Midbrain (tissue), 1 donor: ENCODE measurements around the gene SKP2.

ENCODE experiments used
- DNase-seq: peaks from one replicate; lab custom pipeline; 2025; lab: John Stamatoyannopoulos, UW

The SKP2 gene

DNA sequence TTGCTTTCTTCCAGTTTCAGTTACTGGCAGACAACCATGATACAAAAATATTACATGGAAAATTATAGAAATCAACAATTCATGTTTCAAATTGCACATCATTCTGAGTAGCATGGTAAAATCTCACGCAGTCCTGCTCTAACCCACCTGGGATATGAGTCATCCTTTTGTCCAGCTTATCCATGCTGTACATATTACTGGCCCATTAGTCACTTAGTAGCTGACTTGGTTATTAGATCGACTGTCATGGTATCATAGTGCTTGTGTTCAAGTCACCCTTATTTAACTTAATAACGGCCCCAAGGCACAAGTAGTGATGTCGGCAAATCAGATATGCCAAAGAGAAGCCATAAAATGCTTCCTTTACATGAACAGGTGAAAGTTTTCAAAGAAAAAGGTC, 48.6 kb downstream of the SKP2 start:
- DNase-seq, result no peak

DNA sequence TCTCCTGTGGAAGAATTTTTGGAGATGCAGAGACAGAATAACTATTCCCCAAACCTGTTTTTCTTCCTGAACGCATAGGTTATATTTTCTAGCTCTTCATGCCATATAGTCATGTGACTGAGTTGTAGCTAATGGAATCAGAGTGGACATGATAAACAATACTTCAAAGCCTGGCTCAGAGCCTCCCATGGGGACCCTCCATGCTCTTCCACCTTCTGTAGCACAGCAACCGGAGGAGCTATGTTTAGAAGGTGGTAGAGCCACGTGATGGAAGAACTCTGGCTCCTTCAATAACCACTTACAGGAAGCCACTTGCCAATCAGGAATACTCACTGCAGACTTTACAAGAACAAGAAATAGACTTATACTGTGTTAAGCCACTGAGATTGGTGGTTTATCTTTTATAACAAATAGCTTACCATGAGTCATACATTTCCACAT, 50.6 kb downstream of the SKP2 start:
- no peak for DNase-seq

DNA sequence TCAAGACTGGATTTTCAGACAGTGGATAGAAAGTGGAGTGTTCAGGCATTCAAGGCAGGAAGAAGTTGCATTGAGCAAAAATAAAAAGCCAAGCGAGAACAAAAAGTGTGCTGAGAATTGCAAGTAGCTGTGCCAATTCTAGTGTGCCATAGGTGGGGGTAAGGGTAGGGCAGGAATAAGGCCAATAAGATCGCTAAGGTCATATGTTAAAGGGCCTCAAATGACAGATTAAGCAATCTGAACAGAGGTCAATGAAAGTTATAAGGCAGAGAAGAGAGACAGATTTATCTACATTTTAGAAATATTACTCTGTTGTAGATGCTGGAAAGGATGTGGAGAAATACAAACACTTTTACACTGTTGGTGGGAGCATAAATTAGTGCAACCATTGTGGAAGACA, 53.4 kb downstream of the SKP2 start:
- no peak for DNase-seq

DNA sequence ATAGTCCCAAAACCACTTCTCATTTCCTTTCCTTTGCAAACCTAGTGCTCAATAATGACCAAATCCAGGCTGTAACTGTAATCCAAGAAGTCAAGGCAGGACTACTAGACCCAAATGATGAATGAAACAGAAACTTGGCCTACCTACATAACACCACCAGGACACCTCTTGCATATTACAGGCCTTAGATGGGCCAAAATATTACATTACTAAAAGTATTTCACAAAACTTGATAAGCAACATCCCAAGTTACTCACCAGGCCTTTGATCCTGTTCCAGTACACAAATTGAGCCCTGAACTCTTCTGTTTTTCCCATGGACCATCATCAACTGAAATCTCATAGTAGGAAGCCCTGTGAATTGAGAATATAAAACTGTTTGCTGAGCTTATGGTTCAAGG, 55.0 kb downstream of the SKP2 start:
- DNase-seq, result no peak

DNA sequence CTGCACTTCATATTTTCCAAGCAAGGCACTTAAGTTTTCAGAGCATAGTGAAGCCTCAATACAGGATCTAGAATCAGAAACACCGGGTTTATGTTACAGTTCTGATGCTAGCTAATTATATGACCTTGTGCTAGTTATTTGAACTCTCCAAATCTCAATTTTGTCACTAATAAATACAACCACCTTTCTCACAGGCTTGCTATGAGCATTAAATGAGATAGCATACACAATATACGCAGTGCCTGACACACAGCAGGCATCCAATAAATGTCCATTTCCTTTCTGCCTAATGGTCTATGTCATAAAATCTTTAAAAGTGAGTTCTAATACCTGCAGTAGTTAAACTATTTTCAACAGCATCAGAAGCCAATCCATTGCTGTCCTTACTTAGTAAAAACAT, 56.9 kb downstream of the SKP2 start:
- DNase-seq, result no peak

DNA sequence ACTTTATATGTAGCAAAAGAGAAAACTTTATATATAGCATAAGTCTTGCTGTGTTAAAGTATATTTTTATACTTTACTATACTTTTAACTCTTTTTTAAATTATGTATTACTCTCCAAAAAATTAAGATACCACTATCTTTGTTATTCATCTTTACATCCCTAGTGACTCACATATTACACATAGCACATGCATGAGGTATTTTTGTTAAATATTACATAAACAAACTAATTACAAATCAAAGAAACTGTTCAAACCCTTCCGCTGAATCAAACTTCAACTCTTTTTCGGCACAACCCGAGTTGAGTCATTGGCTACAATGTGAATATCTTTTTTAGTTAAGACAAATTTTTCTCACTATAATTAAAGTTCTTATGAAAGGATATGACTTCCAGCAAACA, 57.8 kb downstream of the SKP2 start:
- no peak for DNase-seq

DNA sequence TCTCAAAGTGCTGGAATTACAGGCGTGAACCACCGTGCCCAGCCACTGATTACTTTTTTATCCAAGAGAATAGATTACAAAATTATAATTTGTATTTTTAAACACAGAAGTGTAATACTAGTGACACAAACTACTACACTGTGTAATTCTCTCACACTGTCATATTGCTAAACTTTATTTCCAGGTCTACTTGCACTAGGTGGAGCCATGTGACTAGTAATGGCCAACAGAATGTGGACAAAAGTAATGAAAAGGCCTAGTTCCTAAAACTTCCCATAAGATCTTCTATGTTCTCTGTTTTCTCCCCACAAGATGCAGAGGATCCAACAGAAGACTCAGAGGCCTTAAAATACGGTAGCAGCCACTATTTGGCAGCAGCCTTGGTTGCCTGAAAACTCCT, 62.5 kb downstream of the SKP2 start:
- no peak for DNase-seq

DNA sequence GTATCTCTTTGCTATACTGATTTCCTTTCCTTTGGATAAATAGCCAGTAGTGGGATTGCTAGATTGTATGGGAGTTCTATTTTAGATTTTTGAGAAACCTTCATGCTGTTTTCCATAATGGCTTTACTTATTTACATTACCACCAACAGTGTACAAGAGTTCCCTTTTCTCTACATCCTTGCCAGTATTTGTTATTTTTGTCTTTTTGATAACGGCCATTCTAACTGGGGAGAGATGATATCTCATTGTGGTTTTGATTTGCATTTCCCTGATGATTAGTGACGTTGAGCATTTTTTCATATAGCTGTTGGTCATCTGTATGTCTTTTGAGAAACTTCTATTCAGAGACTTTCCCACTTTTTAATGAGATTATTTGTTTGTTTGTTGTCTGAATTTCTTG, 64.0 kb downstream of the SKP2 start:
- DNase-seq, result no peak

DNA sequence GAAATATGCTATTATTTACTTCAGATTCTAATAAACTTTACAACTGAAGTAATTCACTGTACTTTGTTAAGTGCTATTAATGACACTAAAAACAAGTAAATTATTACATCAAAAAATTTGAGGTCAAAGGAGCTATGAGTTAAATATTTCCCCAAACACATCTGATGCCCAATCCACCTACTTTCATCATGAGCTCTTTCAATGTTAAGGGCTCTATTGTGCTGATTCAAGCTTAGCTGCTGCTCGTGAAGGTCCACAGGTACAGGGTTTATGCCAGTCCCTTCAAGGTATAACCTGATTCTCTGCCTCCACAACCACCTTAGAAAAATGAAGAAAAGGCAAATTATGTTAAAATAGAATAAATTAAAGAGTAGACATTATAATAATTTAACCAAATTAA, 65.7 kb downstream of the SKP2 start:
- no peak for DNase-seq

DNA sequence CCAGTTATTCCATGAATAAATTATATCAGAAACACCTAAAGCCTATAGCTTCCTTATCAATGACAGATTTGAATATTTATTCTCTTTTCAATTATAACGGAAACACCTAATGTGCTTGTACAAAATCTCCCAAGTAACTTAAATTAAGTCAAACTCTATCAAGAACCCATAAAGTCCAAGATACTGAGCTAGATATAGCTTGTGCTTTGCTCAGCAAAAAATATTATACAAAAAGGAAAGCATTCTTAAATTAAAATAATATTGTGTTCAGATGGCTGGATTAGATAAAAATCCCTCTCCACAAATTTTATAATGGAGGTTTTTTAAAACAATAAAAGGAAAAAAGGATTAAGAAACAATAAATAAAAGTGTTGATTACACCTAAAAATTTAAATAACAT, 66.1 kb downstream of the SKP2 start:
- DNase-seq, result no peak

DNA sequence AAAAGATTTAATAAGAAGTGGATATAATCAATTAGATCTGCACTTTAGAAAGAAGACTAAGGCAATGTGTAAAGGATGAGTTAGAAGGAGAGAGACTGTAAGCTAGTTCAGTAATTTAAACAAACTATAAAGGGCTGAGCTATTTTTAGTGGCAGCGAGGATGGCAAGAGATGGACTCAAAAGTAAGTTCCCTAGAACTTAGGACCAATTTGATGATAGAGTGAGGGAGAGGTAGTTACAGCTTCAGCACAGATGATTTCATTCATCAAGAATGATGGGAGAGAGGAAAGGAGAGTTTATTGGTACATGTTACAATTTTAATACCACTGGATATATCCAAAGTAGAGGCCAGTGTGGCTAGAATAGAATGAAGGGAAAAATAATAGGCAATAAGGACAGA, 70.7 kb downstream of the SKP2 start:
- no peak for DNase-seq

DNA sequence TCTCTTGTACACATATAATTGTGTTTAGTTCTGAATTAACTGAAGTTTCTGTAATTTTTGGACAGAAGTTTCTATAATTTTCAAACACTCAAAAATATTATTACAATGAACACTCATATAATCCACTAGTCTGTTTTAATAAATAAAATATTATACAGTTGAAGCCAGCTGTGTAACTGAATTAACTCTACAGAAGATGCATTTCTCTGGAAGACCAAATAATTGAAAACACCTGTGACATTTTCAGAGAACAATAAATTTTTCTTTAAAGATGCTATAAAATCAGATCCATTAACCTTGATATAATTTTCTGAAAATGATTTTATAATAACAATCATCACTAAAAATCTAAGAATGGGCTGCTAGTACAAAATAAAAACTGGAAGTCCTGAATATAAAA, 75.1 kb downstream of the SKP2 start:
- DNase-seq, result no peak

DNA sequence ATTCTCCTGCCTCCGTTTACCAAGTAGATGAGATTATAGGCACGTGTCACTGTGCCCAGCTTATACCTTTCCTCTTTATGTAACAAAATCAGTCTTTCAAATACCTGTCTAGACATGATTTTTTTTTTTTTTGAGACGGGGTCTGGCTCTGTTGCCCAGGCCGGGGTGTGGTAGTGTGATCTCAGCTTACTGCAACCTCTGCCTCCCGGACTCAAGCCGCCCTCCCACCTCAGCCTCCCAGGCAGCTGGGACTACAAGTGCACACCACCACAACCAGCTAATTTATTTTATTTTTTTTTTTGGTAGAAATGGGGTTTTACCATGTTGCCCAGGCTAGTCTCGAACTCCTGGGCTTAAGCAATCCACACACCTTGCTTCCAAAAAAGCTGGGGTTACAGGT, 76.6 kb downstream of the SKP2 start:
- no peak for DNase-seq

DNA sequence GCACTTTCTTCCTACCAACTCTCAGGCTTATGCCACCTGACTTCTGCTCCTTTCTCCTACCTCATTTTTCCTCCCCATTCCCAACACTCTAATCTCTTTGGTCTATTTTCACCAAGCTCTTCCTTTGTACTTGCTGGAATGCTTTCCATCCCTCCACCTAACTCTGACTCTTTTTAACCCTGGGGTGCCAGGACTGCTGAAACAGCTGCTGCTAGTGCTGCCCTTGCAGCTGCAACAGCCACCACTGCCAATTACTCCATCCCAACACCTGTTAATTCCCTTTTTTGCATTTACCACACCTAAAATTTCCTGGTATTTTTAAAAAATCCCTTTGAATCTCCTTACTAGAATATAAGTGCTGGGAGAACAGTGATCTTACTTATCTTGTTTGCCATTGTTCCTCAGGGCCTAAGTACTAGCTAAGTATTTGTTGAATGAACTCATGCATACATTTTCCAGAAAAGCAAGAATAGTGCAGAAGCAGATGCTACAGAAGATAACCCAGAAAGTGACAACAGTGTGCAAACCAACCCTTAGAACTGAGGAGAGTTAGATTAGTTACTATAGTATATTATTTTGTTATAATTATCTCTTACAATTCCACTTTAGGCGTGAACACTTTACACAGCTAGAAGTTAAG, 78.4 kb downstream of the SKP2 start:
- DNase-seq, result no peak

DNA sequence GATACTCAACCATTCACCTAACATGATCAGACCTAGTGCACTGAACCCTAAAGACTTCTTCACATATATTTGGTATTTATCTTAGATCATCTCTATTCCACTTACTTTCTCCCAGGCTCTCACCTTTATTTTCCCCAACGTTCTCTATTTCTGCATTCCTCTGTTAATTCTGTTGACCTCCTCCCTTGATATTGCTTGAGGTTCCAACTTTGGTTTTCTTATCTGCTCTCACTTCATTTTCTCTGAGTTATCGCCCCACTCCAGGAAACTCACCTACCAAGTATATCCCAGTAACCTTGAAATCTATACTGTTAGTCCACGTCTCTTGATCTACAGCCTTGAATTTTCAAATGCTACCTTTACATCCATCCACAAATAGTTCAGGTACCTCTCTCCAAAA, 80.6 kb downstream of the SKP2 start:
- no peak for DNase-seq
